GM23248 (cell line): Measurements from ENCODE around the gene CTH.
"Not testable (repeated sequence)": the region's sequence is repeated elsewhere in the genome, so short reads cannot be mapped to it uniquely, and the experiment has no call there.

ENCODE experiments used
- EZH2 ChIP-seq: fragments of 200-600 bp; sonication (generic); IDR thresholded peaks from 2 replicates; pipeline ENCODE4 v1.6.1; 2018; ENCODE audit warnings: antibody characterized with exemption, mild to moderate bottlenecking; ENCODE audit not compliant: insufficient read depth, poor library complexity, severe bottlenecking
- EZH2phosphoT487 ChIP-seq: fragments of 200-600 bp; sonication (generic); IDR thresholded peaks from 2 replicates; pipeline ENCODE4 v1.6.1; 2018; ENCODE audit warnings: antibody characterized with exemption, moderate library complexity, mild to moderate bottlenecking, low read depth; ENCODE audit not compliant: insufficient read depth

DNA sequence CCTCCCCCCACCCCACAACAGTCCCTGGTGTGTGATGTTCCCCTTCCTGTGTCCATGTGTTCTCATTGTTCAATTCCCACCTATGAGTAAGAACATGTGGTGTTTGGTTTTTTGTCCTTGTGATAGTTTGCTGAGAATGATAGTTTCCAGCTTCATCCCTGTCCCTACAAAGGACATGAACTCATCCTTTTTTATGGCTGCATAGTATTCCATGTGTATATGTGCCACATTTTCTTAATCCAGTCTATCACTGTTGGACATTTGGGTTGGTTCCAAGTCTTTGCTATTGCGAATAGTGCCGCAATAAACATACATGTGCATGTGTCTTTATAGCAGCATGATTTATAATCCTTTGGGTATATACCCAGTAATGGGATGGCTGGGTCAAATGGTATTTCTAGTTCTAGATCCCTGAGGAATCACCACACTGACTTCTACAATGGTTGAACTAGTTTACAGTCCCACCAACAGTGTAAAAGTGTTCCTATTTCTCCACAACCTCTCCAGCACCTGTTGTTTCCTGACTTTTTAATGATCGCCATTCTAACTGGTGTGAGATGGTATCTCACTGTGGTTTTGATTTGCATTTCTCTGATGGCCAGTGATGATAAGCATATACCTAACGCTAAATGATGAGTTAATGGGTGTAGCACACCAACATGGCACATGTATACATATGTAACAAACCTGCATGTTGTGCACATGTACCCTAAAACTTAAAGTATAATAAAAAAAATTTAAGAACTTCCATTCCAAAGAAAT is 8.1 kb downstream of the CTH start:
- not testable (repeated sequence) for TF ChIP-seq EZH2, EZH2phosphoT487
